Endothelial cell of umbilical vein (primary cell): ENCODE data around the gene ZCRB1. TPM values are rescaled to one million over a fixed set of nuclear protein-coding genes. Genes with fewer than 3 reads are reported as not detected.

Experiments
- BruUV-seq: library from RNA; stranded (reverse); fragments of 400-500 nt; replicated peaks from 2 replicates; lab custom pipeline; 2021; lab: Mats Ljungman, UMichigan
- CTCF ChIA-PET: fragments of 300-600, 350-600 bp; sonication (Branson Sonifier 250); formaldehyde crosslinking; loops from one replicate; lab custom pipeline; 2021; ENCODE audit warnings: antibody characterized with exemption, inconsistent platforms; lab: Charles Lee
- POLR2A ChIA-PET: fragments of 300-600, 350-600 bp; sonication (Branson Sonifier 250); formaldehyde crosslinking; loops from one replicate; lab custom pipeline; 2021; ENCODE audit warnings: antibody characterized with exemption, inconsistent platforms; lab: Charles Lee
- DNase-seq: peaks from one replicate; pipeline ENCODE4 v3.0.0-alpha.2; 2011; ENCODE audit warnings: low read depth, low spot score
- FAIRE-seq: peaks from 2 replicates; lab custom pipeline; 2011; peaks lifted over from hg19 to GRCh38; lab: Jason Lieb, UNC
- H2AFZ ChIP-seq: 2 replicates; pipeline ENCODE4 v1.6.0; 2012; ENCODE audit warnings: low read depth, low read length, control low read depth, inconsistent platforms
- H3K27ac ChIP-seq: 2 replicates; pipeline ENCODE4 v1.5.1; 2011; ENCODE audit warnings: low read depth, mild to moderate bottlenecking, control low read depth, low read length, moderate library complexity; ENCODE audit not compliant: insufficient read depth
- H3K27me3 ChIP-seq, 2 experiments: 2 replicates each; pipeline versions ENCODE4 v1.6.0 to v1.6.1; 2011; ENCODE audit warnings: low read length in 2 of 2, mixed read lengths in 1 of 2; ENCODE audit not compliant: control insufficient read depth in 2 of 2, insufficient read depth in 2 of 2
- H3K36me3 ChIP-seq, 2 experiments: 2 replicates in 1 of 2; 3 replicates in 1 of 2; pipeline ENCODE4 v1.5.1; 2011; ENCODE audit warnings: low read length in 2 of 2, mild to moderate bottlenecking in 1 of 2, moderate library complexity in 1 of 2; ENCODE audit not compliant: control insufficient read depth in 2 of 2, insufficient read depth in 2 of 2; ENCODE audit errors: extremely low read depth in 1 of 2
- H3K4me1 ChIP-seq: 3 replicates; pipeline ENCODE4 v1.5.1; 2011; ENCODE audit warnings: mild to moderate bottlenecking, low read length; ENCODE audit not compliant: control insufficient read depth, insufficient read depth; ENCODE audit errors: extremely low read depth
- H3K4me2 ChIP-seq: 2 replicates; pipeline ENCODE4 v1.6.1; 2011; ENCODE audit warnings: low read length, control low read depth, mixed read lengths; ENCODE audit not compliant: insufficient read depth
- H3K4me3 ChIP-seq, 3 experiments: fragments of 200-600 bp in 1 of 3; sonication (generic), shearing (Covaris generic) in 1 of 3; replicated peaks in 1 of 3; 2 replicates each; pipeline ENCODE4 v1.5.1; 2011 to 2016; ENCODE audit warnings: control low read depth in 3 of 3, low read length in 3 of 3, mild to moderate bottlenecking in 2 of 3, inconsistent platforms in 1 of 3, low read depth in 1 of 3, moderate library complexity in 1 of 3; ENCODE audit not compliant: insufficient read depth in 1 of 3
- H3K79me2 ChIP-seq: 2 replicates; pipeline ENCODE4 v1.6.0; 2012; ENCODE audit warnings: low read length, inconsistent platforms; ENCODE audit not compliant: control insufficient read depth, insufficient read depth
- H3K9ac ChIP-seq: replicated peaks from 2 replicates; pipeline ENCODE3; 2011; ENCODE audit warnings: low read length, control low read depth; ENCODE audit not compliant: insufficient read depth; ENCODE audit errors: extremely low read depth
- H3K9me1 ChIP-seq: replicated peaks from 3 replicates; pipeline ENCODE4 v1.6.0; 2011; ENCODE audit warnings: mild to moderate bottlenecking, low read length; ENCODE audit not compliant: control insufficient read depth, insufficient read depth; ENCODE audit errors: extremely low read depth
- H3K9me3 ChIP-seq: replicated peaks from 2 replicates; pipeline ENCODE4 v1.5.1; 2012; ENCODE audit warnings: low read length, inconsistent platforms; ENCODE audit not compliant: control insufficient read depth, insufficient read depth
- H4K20me1 ChIP-seq: replicated peaks from 2 replicates; pipeline ENCODE3; 2011; ENCODE audit warnings: mild to moderate bottlenecking, low read length; ENCODE audit not compliant: control insufficient read depth, insufficient read depth; ENCODE audit errors: extremely low read depth
- CTCF ChIP-seq, 2 donors: IDR thresholded peaks; 1 replicate in 1 of 2; 2 replicates in 1 of 2; pipeline ENCODE4 v1.5.1; 2011; ENCODE audit warnings: low read length in 2 of 2, mild to moderate bottlenecking in 2 of 2, moderate library complexity in 2 of 2, control low read depth in 1 of 2, inconsistent platforms in 1 of 2, low read depth in 1 of 2; ENCODE audit not compliant: insufficient read depth in 1 of 2; ENCODE audit errors: extremely low read depth in 1 of 2
- EZH2 ChIP-seq: IDR thresholded peaks from 2 replicates; pipeline ENCODE4 v1.6.1; 2012; ENCODE audit warnings: borderline replicate concordance, low read depth, mild to moderate bottlenecking, moderate library complexity, low read length, inconsistent platforms; ENCODE audit not compliant: severe bottlenecking
- FOS ChIP-seq: IDR thresholded peaks from 2 replicates; pipeline ENCODE4 v1.6.1; 2011; ENCODE audit warnings: mild to moderate bottlenecking, low read length, moderate library complexity, borderline replicate concordance; ENCODE audit not compliant: insufficient read depth
- GATA2 ChIP-seq: IDR thresholded peaks from 2 replicates; pipeline ENCODE4 v1.7.0; 2011; ENCODE audit warnings: low read depth, mild to moderate bottlenecking, moderate library complexity, mixed read lengths, low read length; ENCODE audit not compliant: insufficient read length, insufficient read depth
- JUN ChIP-seq: IDR thresholded peaks from 2 replicates; pipeline ENCODE4 v1.6.1; 2011; ENCODE audit warnings: borderline replicate concordance, low read depth; ENCODE audit not compliant: insufficient read length, insufficient read depth
- MAX ChIP-seq: IDR thresholded peaks from 2 replicates; pipeline ENCODE4 v1.6.1; 2011; ENCODE audit not compliant: insufficient read depth, insufficient read length
- MYC ChIP-seq: IDR thresholded peaks from one replicate; pipeline ENCODE4 v1.6.1; 2011; ENCODE audit warnings: mild to moderate bottlenecking, low read depth, low read length
- POLR2A ChIP-seq: IDR thresholded peaks from 2 replicates; pipeline ENCODE4 v1.6.1; 2012; ENCODE audit warnings: low read depth, mild to moderate bottlenecking, control low read depth, low read length
- POLR2AphosphoS5 ChIP-seq: IDR thresholded peaks from 2 replicates; pipeline ENCODE4 v1.6.1; 2012; ENCODE audit warnings: low read depth, mild to moderate bottlenecking, control low read depth, low read length, moderate library complexity; ENCODE audit not compliant: insufficient read depth
- dilution Hi-C: fragments of 300-500 bp; cut with MboI; formaldehyde crosslinking; loops from one replicate; pipeline ENCODE4 v1.15.0; 2019; ENCODE audit warnings: low sequenced_read_pairs; ENCODE audit not compliant: extremely low pct_ligation_motif_present
- intact Hi-C: fragments of 100-400 bp; cut with micrococcal nuclease; formaldehyde crosslinking; loops from one replicate; pipeline ENCODE4 v1.10.0; 2022
- polyA plus RNA-seq, 4 experiments: library from polyadenylated mRNA; depleted of rRNA in 3 of 4; stranded (reverse) in 3 of 4; unstranded in 1 of 4; fragments of >200 nt; gene quantifications; 2 replicates each; pipeline versions ENCODE4 v1.2.1 to v1.2.3, GENCODE V29; 2011 to 2012; ENCODE audit warnings: missing spikeins in 1 of 4
- total RNA-seq: library from RNA; stranded (reverse); gene quantifications from 2 replicates; pipeline ENCODE4 v1.2.3, GENCODE V29; 2021

Gene ZCRB1
- total and polyA plus RNA-seq, 2 donors (not counting 3 experiments of a cell fraction or from before 2014, with no cell fraction given), result 13.2 to 55.3 TPM

- TF ChIP-seq EZH2 (no peak), MYC (no peak), GATA2 (no peak), JUN (no peak), FOS (no peak), POLR2A (no peak), POLR2AphosphoS5 (no peak), CTCF (IDR thresholded peaks at IDR 0.05; ENCODE audit: extremely low read depth in 1 of 2, insufficient read depth in 1 of 2, low read depth in 1 of 2, low read length in 2 of 2) (no peak), MAX (no peak)
- H3K4me3 ChIP-seq, result no peak overlapping the region
- no peak overlapping the region for H3K27ac ChIP-seq
- H3K36me3 ChIP-seq, result peaks cover 0 to 2% of the 10 kb centered on the region in 2 experiments
- H4K20me1 ChIP-seq, result no peaks in the 10 kb centered on the region
- POLR2A ChIA-PET, result no interaction called here
- DNase-seq (no peak), FAIRE-seq (no peak)
- peaks cover 7% of the 10 kb centered on the region for H3K4me1 ChIP-seq
- no peaks in the 10 kb centered on the region for H3K9me1 ChIP-seq
- intact Hi-C loops (no loop called here), dilution Hi-C loops (no loop called here)
- no peak overlapping the region for H3K9ac ChIP-seq
- no peak overlapping the region for H3K4me2 ChIP-seq
- H2AFZ ChIP-seq, result no peak overlapping the region
- peaks cover 19% of the 10 kb centered on the region for H3K79me2 ChIP-seq
- no TSS peak for BruUV-seq
- no peaks in the 10 kb centered on the region for H3K27me3 ChIP-seq
- CTCF ChIA-PET, result interaction anchor here (1.0 kb wide), 1 partner anchor 11 kb away, joined by 3 read pairs; no protein-coding TSS in a partner anchor
- H3K9me3 ChIP-seq, result no peaks in the 10 kb centered on the region
Measured at GRCh38 chr12:42364692-42365091, 38.8 kb upstream of the ZCRB1 start.
